ENCODE data around the gene SMCO2. TPM values are rescaled to one million over a fixed set of nuclear protein-coding genes. Genes with fewer than 3 reads are reported as not detected.

SMCO2 gene
- total RNA-seq, 2 experiments from 2014 or later = not detected

GRCh38 chr12:27434673-27435565 lies 11.6 kb upstream of the SMCO2 start:
- POLR2A ChIA-PET = interaction anchor here (0.6 to 1.5 kb wide), 3 partner anchors 23 to 396 kb away, joined by 3 to 4 read pairs (median 3); no protein-coding TSS in a partner anchor
- Mint-ChIP-seq H3K9me3 (peaks cover 14% of the 10 kb centered on the region), H3K36me3 (peaks cover 50% of the 10 kb centered on the region), H3K27me3 (no peaks in the 10 kb centered on the region), H3K4me3 (peak overlapping the region; percentile 47), H3K27ac (peak overlapping the region; percentile 83), H3K4me1 (peaks cover 66% of the 10 kb centered on the region)
- DNase-seq (no peak), ATAC-seq (ENCODE audit: low read depth) (peak; percentile 49)

DNA sequence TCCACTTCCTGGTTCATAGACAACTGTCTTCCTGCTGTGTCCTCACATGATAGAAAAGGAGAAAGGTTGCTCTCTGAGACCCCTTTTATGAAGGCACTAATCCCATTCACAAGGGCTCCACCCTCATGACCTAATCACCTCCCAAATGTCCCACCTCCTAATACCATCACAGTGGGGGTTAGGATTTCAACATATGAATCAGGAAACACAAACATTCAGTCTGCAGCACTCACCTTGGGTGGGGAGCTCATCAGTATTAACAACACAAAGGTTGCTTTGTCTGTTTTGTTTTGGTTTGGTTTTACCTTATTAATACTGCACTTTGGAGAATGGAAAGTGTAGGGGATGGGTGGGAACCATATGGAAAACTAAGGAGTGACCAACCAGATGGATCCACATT lies 10.5 kb upstream of the SMCO2 start:
- Mint-ChIP-seq H3K36me3 (peaks cover 51% of the 10 kb centered on the region), H3K4me1 (peaks cover 67% of the 10 kb centered on the region), H3K9me3 (peaks cover 14% of the 10 kb centered on the region), H3K27ac (peak overlapping the region; percentile 83), H3K27me3 (no peaks in the 10 kb centered on the region), H3K4me3 (peak overlapping the region; percentile 3)
- DNase-seq = no peak
- ATAC-seq (ENCODE audit: low read depth) = no peak
- POLR2A ChIA-PET = interaction anchor here (1.1 to 1.4 kb wide), 2 partner anchors 37 to 88 kb away, joined by 3 to 7 read pairs; partner anchors contain the start of gene PPFIBP1

DNA sequence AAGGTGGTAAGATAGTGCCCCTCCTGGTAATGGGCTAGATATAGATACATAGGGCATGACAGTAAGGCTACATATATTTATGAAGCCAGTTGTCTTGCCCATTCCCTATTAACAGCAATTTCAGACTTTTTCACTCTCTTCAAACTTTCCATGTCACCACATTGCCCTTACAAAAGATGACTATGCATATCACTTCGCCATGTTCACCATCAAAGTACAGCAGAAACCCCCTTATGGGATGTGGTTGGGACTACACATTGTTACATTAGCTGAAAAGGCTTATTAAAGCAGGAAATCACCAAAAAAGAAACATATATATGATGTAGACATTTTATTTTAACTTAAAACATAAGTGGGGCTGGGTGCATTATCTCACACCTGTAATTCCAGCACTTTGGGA lies 9.8 kb upstream of the SMCO2 start:
- POLR2A ChIA-PET = interaction anchor here (1.1 to 1.4 kb wide), 2 partner anchors 36 to 87 kb away, joined by 3 to 7 read pairs; partner anchors contain the start of gene PPFIBP1
- ATAC-seq (ENCODE audit: low read depth) (peak; percentile 48), DNase-seq (no peak)
- no peaks in the 10 kb centered on the region for H3K27me3 Mint-ChIP-seq
- H3K36me3 Mint-ChIP-seq = peaks cover 47% of the 10 kb centered on the region
- H3K9me3 Mint-ChIP-seq = peaks cover 6% of the 10 kb centered on the region
- peak overlapping the region; percentile 7 for H3K4me3 Mint-ChIP-seq
- peak overlapping the region; percentile 52 for H3K27ac Mint-ChIP-seq
- H3K4me1 Mint-ChIP-seq = peaks cover 60% of the 10 kb centered on the region

GRCh38 chr12:27437839-27438238 lies 8.7 kb upstream of the SMCO2 start:
- H3K4me3 Mint-ChIP-seq = no peak overlapping the region
- POLR2A ChIA-PET = no interaction called here
- DNase-seq (no peak), ATAC-seq (ENCODE audit: low read depth) (no peak)
- peaks cover 46% of the 10 kb centered on the region for H3K36me3 Mint-ChIP-seq
- peaks cover 55% of the 10 kb centered on the region for H3K4me1 Mint-ChIP-seq
- peaks cover 2% of the 10 kb centered on the region for H3K27me3 Mint-ChIP-seq
- H3K9me3 Mint-ChIP-seq = peaks cover 4% of the 10 kb centered on the region
- no peak overlapping the region for H3K27ac Mint-ChIP-seq

GRCh38 chr12:27447761-27448160 lies 1.2 kb downstream of the SMCO2 start:
- H3K27me3 Mint-ChIP-seq = peaks cover 5% of the 10 kb centered on the region
- peaks cover 28% of the 10 kb centered on the region for H3K36me3 Mint-ChIP-seq
- H3K4me1 Mint-ChIP-seq = peaks cover 1% of the 10 kb centered on the region
- DNase-seq = no peak
- POLR2A ChIA-PET = no interaction called here
- no peak for ATAC-seq (ENCODE audit: low read depth)
- no peak overlapping the region for H3K27ac Mint-ChIP-seq
- H3K4me3 Mint-ChIP-seq = no peak overlapping the region
- H3K9me3 Mint-ChIP-seq = peaks cover 8% of the 10 kb centered on the region

GRCh38 chr12:27449026-27449425 lies 2.5 kb downstream of the SMCO2 start:
- peaks cover 6% of the 10 kb centered on the region for H3K4me1 Mint-ChIP-seq
- ATAC-seq (ENCODE audit: low read depth) (no peak), DNase-seq (no peak)
- peaks cover 29% of the 10 kb centered on the region for H3K36me3 Mint-ChIP-seq
- H3K27ac Mint-ChIP-seq = no peak overlapping the region
- H3K4me3 Mint-ChIP-seq = no peak overlapping the region
- POLR2A ChIA-PET = no interaction called here
- peaks cover 5% of the 10 kb centered on the region for H3K27me3 Mint-ChIP-seq
- peaks cover 8% of the 10 kb centered on the region for H3K9me3 Mint-ChIP-seq

DNA sequence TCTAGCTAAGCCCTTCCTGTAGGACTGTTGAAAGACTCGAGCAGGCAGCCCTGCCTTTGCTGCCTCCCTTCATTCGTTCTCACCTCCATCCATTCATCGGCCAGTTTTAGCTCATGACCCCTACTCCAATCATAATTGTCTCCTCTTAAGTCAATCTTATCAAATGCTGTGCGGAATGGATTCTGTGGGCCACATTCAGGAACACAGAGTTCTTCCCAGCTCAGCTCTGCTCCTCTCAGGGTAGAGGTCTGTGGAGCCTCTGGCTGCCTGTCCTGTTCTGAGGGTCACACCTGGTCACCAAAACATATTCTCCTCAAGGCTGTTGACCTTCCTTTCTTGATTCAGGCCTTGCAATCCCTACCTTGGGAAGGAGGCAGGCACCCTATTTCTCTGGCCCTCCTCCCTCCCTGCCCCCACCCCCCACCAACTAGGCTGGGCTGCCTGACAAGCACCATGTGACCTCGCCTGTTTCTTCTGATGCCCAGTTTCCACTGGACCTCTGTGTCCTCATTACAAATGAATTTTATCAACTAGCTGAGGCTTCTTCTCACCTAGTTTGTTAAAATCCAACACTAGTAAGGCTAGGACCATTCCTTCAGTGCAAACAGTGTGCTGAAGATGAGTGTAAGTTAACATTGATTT lies 3.5 kb downstream of the SMCO2 start:
- POLR2A ChIA-PET = no interaction called here
- ATAC-seq (ENCODE audit: low read depth) (no peak), DNase-seq (no peak)
- H3K27ac Mint-ChIP-seq = no peak overlapping the region
- peaks cover 6% of the 10 kb centered on the region for H3K4me1 Mint-ChIP-seq
- no peak overlapping the region for H3K4me3 Mint-ChIP-seq
- peaks cover 7% of the 10 kb centered on the region for H3K9me3 Mint-ChIP-seq
- peaks cover 32% of the 10 kb centered on the region for H3K36me3 Mint-ChIP-seq
- peaks cover 5% of the 10 kb centered on the region for H3K27me3 Mint-ChIP-seq

DNA sequence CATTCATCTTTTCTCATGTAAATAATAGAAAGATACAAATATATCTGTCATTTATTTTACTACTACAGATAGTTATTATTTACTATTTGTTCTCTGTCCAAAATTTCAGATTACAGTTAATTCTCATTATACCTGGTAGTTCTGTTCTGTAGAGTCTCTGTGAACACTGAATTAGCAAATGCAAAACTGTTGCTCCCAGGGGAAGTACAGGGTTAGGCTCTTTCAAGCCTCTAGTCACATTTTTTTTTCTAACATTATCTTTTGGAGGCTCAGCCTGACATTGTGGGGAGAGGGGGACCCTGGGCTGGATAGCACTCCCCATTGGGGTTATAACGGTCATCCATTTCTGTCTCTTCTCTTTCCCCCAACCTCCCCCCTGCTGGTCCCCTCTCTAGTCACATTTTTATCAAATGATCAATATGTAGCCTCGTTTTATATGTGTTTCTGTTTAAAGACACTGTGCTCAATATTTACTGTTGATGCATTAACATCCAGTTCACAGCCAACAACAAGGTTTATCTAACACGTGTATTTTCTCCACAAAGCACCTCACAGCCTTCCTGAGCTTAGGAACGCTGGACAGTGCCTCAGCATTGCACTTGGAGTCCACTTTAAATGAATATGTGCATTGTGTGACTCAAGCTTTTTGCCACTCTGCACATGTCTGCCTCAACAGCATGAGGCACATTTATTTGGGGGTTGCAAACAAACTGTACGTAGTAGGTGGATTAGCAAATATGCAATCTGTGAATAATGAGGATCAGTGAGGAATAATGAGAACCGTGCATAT lies 4.7 kb downstream of the SMCO2 start:
- peaks cover 35% of the 10 kb centered on the region for H3K36me3 Mint-ChIP-seq
- H3K27me3 Mint-ChIP-seq = peaks cover 5% of the 10 kb centered on the region
- ATAC-seq (ENCODE audit: low read depth) = no peak
- no peak overlapping the region for H3K4me3 Mint-ChIP-seq
- POLR2A ChIA-PET = no interaction called here
- no peak for DNase-seq
- no peak overlapping the region for H3K27ac Mint-ChIP-seq
- peaks cover 8% of the 10 kb centered on the region for H3K9me3 Mint-ChIP-seq
- peaks cover 6% of the 10 kb centered on the region for H3K4me1 Mint-ChIP-seq

GRCh38 chr12:27453421-27453820 lies 6.9 kb downstream of the SMCO2 start:
- POLR2A ChIA-PET = no interaction called here
- Mint-ChIP-seq H3K27ac (no peak overlapping the region), H3K4me1 (peaks cover 12% of the 10 kb centered on the region), H3K27me3 (peaks cover 5% of the 10 kb centered on the region), H3K9me3 (peaks cover 2% of the 10 kb centered on the region), H3K4me3 (no peak overlapping the region), H3K36me3 (peaks cover 29% of the 10 kb centered on the region)
- no peak for DNase-seq
- no peak for ATAC-seq (ENCODE audit: low read depth)

GRCh38 chr12:27455589-27455988 lies 9.1 kb downstream of the SMCO2 start:
- Mint-ChIP-seq H3K36me3 (peaks cover 31% of the 10 kb centered on the region), H3K4me3 (no peak overlapping the region), H3K27me3 (peaks cover 5% of the 10 kb centered on the region), H3K9me3 (peaks cover 4% of the 10 kb centered on the region), H3K27ac (no peak overlapping the region), H3K4me1 (peaks cover 21% of the 10 kb centered on the region)
- DNase-seq (no peak), ATAC-seq (ENCODE audit: low read depth) (no peak)
- POLR2A ChIA-PET = no interaction called here

- POLR2A ChIA-PET = no interaction called here
- Mint-ChIP-seq H3K27ac (no peak overlapping the region), H3K4me1 (peaks cover 31% of the 10 kb centered on the region), H3K9me3 (peaks cover 4% of the 10 kb centered on the region), H3K4me3 (no peak overlapping the region), H3K36me3 (peaks cover 31% of the 10 kb centered on the region), H3K27me3 (peaks cover 3% of the 10 kb centered on the region)
- ATAC-seq (ENCODE audit: low read depth) = no peak
- no peak for DNase-seq
Measured at GRCh38 chr12:27456618-27457017, 10.1 kb downstream of the SMCO2 start.

DNA sequence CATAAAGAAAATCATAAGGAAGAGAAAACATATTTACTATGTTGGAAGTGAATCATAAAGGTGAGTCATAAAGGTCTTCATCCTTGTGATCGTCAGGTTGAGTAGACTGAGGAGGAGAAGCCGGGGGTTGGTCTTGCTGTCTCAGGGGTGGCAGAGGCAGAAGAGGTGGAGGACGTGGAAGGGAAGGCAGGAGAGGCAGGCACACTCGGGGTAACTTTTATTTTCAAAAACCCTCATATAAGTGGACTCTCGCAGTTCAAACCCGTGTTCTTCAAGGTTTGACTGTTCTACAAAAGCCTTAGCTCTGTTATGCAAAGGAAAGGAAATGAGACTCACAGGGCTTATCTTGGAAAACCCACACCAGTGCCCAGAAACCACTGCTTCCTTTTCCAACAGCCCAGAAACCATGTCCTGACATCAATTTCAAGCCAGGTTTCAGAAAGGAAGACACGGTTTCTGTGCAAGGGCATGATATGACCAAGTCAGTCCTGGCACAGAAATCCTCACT lies 14.0 kb downstream of the SMCO2 start:
- DNase-seq (peak; percentile 51), ATAC-seq (ENCODE audit: low read depth) (peak; percentile 77)
- H3K4me1 Mint-ChIP-seq = peaks cover 50% of the 10 kb centered on the region
- peak overlapping the region; percentile 87 for H3K4me3 Mint-ChIP-seq
- H3K9me3 Mint-ChIP-seq = peaks cover 4% of the 10 kb centered on the region
- H3K27ac Mint-ChIP-seq = peak overlapping the region; percentile 89
- no peaks in the 10 kb centered on the region for H3K27me3 Mint-ChIP-seq
- POLR2A ChIA-PET = interaction anchor here (0.6 to 1.3 kb wide), 5 partner anchors 10 to 627 kb away, joined by 3 read pairs; partner anchors contain the start of gene ITPR2
- H3K36me3 Mint-ChIP-seq = peaks cover 23% of the 10 kb centered on the region

- DNase-seq = no peak
- peaks cover 18% of the 10 kb centered on the region for H3K36me3 Mint-ChIP-seq
- POLR2A ChIA-PET = no interaction called here
- H3K4me3 Mint-ChIP-seq = peak overlapping the region; percentile 39
- H3K9me3 Mint-ChIP-seq = peaks cover 9% of the 10 kb centered on the region
- H3K27ac Mint-ChIP-seq = peak overlapping the region; percentile 46
- H3K27me3 Mint-ChIP-seq = no peaks in the 10 kb centered on the region
- peaks cover 59% of the 10 kb centered on the region for H3K4me1 Mint-ChIP-seq
- ATAC-seq (ENCODE audit: low read depth) = no peak
Measured at GRCh38 chr12:27462151-27462694, 15.7 kb downstream of the SMCO2 start.
